Activated CD8-positive, alpha-beta T cell treated with anti-CD3 and anti-CD28 coated beads, Interleukin-2, amount 10 ng/mL, durations not matched to agents 7 days and 5 days (primary cell): Measurements from ENCODE around the gene MED26. TPM values are rescaled to one million over a fixed set of nuclear protein-coding genes. Genes with fewer than 3 reads are reported as not detected.

Source experiments
- ATAC-seq: fragments of 150-1000 bp; cut with Tn5 transposase; one replicate; pipeline ENCODE4 v1.10.0; 2021; ENCODE audit warnings: moderate library complexity
- CTCF ChIA-PET: fragments of 350-600 bp; sonication (Branson Sonifier 250); formaldehyde crosslinking; loops from one replicate; lab custom pipeline; 2021; ENCODE audit warnings: antibody characterized with exemption; lab: Charles Lee
- POLR2A ChIA-PET: fragments of 350-600 bp; sonication (Branson Sonifier 250); formaldehyde crosslinking; loops from one replicate; lab custom pipeline; 2021; ENCODE audit warnings: antibody characterized with exemption; lab: Charles Lee
- DNase-seq: peaks from one replicate; pipeline ENCODE4 v3.0.0-alpha.2; 2020
- H3K27ac Mint-ChIP-seq: one replicate; pipeline ENCODE4 v1.8.0; 2021; ENCODE audit warnings: mild to moderate bottlenecking, mixed read lengths
- H3K27me3 Mint-ChIP-seq: one replicate; pipeline ENCODE4 v1.8.0; 2021; ENCODE audit warnings: low read depth, mixed read lengths
- H3K36me3 Mint-ChIP-seq: one replicate; pipeline ENCODE4 v1.8.0; 2021; ENCODE audit warnings: low read depth, mixed read lengths
- H3K4me1 Mint-ChIP-seq: one replicate; pipeline ENCODE4 v1.8.0; 2021; ENCODE audit warnings: low read depth, mixed read lengths
- H3K4me3 Mint-ChIP-seq: one replicate; pipeline ENCODE4 v1.8.0; 2021; ENCODE audit warnings: mild to moderate bottlenecking, mixed read lengths
- H3K9me3 Mint-ChIP-seq: one replicate; pipeline ENCODE4 v1.8.0; 2022; ENCODE audit warnings: mixed read lengths; ENCODE audit not compliant: insufficient read depth
- total RNA-seq, 2 experiments: library from RNA; stranded (reverse); gene quantifications; one replicate each; pipeline ENCODE4 v1.2.3, GENCODE V29; 2021

MED26 gene
- total RNA-seq, 2 experiments from 2014 or later = 17.2 to 17.4 TPM

DNA sequence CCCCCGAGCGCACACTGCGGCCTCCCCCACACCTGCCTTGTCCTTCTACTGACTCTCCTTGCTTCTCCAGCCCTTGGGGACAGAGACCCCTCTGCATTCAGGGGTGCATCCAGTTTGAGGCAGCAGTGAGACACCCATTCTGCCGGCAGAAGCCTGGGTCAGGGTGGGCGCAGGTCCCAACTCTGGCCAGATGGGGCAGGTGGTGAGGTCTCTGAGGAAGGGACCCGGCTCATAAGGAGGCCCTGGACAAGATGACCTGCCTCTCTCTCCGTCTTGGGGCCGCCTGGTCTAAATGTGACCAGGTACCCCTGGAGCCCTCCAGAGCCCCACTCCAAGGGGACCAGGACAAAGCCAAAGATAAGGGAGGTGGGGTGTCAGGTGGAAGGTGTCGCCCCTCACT lies 91.9 kb downstream of the MED26 start:
- CTCF ChIA-PET = no interaction called here
- no peak for ATAC-seq
- peaks cover 59% of the 10 kb centered on the region for H3K36me3 Mint-ChIP-seq
- no peak for DNase-seq
- no peak overlapping the region for H3K27ac Mint-ChIP-seq
- no peaks in the 10 kb centered on the region for H3K9me3 Mint-ChIP-seq
- POLR2A ChIA-PET = no interaction called here
- H3K4me1 Mint-ChIP-seq = peaks cover 31% of the 10 kb centered on the region
- H3K4me3 Mint-ChIP-seq = no peak overlapping the region
- no peaks in the 10 kb centered on the region for H3K27me3 Mint-ChIP-seq

- no peaks in the 10 kb centered on the region for H3K9me3 Mint-ChIP-seq
- peaks cover 53% of the 10 kb centered on the region for H3K36me3 Mint-ChIP-seq
- peaks cover 24% of the 10 kb centered on the region for H3K4me1 Mint-ChIP-seq
- no peak for DNase-seq
- POLR2A ChIA-PET = interaction anchor here (0.6 kb wide), 2 partner anchors 31 to 45 kb away, joined by 3 to 4 read pairs; no protein-coding TSS in a partner anchor
- ATAC-seq = no peak
- H3K4me3 Mint-ChIP-seq = no peak overlapping the region
- no peak overlapping the region for H3K27ac Mint-ChIP-seq
- H3K27me3 Mint-ChIP-seq = no peaks in the 10 kb centered on the region
- CTCF ChIA-PET = no interaction called here
Measured at GRCh38 chr19:16535381-16535780, 92.6 kb downstream of the MED26 start.

DNA sequence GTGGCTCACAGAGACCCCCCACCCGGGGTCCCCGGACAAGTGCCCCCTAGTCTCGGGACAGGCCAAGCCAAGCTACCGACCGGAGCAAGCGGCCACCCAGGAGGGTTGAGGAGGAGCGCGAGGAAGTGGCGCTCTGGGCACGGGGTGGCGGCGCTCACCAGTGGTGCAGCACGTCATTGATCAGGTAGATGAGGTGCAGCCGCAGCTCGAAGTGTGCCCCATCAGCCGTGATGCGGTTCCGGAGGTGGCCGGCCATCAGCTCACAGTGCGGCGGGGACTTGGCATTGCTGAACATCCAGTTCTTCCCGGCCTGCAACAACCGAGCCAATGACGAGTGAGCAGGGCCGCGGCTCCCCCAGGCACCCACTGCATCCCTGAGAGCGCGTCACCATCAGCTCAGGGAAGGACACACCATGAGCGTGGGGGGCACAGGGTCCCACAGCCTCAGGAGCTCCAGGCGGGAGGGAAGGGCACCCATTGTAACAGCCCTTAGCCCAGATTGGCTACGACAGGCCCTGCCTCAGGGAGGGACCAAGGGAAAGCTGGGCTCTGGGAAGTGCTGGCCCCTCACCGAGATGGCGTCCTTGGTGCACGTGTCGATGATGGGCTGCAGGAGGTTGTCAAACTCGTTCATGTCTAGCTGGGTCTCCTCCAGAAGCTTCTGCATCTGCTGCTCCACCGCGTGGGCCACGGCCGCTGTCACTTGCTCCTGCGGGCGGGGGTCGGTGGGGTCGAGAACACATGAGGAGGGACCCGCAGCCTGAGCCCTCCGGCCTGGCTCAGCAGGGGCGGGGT lies 95.4 kb downstream of the MED26 start:
- Mint-ChIP-seq H3K36me3 (peaks cover 52% of the 10 kb centered on the region), H3K4me1 (peaks cover 5% of the 10 kb centered on the region), H3K4me3 (no peak overlapping the region), H3K27me3 (no peaks in the 10 kb centered on the region), H3K9me3 (no peaks in the 10 kb centered on the region), H3K27ac (no peak overlapping the region)
- ChIA-PET CTCF (no interaction called here), POLR2A (interaction anchor here (0.5 kb wide), 1 partner anchor 12 kb away, joined by 3 read pairs; no protein-coding TSS in a partner anchor)
- DNase-seq (no peak), ATAC-seq (no peak)

DNA sequence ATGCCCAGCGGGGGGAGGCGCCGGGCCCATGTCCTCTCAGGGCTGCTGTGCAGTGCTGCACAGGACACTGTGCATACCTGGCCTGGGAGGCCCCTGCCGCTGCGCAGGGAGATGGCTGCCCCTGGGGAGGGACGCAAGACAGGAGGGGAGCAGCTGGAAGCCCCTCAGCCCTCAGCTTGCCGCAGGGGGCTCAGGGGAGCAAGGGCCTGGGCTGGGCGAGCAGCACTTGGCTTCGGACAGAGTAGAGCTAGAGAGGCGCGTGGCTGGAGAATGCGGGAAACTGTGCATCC lies 96.7 kb downstream of the MED26 start:
- POLR2A ChIA-PET = no interaction called here
- ATAC-seq (no peak), DNase-seq (no peak)
- Mint-ChIP-seq H3K4me1 (no peaks in the 10 kb centered on the region), H3K4me3 (no peak overlapping the region), H3K27me3 (no peaks in the 10 kb centered on the region), H3K36me3 (peaks cover 48% of the 10 kb centered on the region), H3K27ac (no peak overlapping the region), H3K9me3 (no peaks in the 10 kb centered on the region)
- CTCF ChIA-PET = no interaction called here

DNA sequence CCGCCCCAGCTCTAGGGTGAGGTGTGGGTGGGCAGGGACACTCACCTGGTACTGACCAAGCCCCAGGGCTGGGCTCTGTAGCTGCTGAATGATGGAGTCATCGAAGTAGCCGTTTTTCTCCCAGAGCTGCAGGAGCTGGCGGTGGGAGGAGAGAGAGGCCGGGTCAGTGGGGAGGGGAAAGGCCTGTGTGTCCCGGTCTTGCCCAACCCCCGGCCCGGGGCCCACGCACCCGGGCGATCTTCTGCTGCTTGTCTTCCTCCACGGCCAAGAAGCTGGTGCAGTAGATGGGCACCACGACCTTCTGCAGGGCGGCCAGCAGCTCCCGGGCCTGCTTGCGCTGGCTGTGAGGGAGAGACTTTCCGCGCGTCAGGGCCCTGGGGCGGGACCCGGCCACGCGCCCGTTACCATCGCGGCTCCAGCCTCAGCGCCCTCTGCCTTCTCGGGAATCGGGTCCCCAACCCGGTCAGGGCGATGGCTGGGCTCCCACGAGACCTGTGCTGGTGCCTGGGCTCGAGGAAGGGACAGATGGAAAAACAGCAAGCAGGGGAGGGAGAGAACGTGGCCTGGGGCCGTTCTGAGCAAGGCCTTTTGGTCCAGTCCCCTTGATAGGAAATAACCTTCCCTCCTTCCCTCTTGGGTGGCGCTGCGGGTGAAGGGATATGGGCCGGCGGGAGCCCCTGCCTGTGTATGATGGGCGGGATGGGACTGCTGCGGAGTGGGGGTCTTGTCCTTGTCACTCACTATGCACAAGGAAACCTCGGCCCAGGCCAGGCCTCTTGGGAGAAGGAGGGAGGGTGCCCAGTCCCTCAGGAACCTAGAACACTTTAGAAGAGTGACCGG lies 97.2 kb downstream of the MED26 start:
- ChIA-PET POLR2A (no interaction called here), CTCF (no interaction called here)
- DNase-seq (no peak), ATAC-seq (no peak)
- Mint-ChIP-seq H3K4me3 (no peak overlapping the region), H3K9me3 (no peaks in the 10 kb centered on the region), H3K27me3 (no peaks in the 10 kb centered on the region), H3K4me1 (no peaks in the 10 kb centered on the region), H3K27ac (no peak overlapping the region), H3K36me3 (peaks cover 48% of the 10 kb centered on the region)

DNA sequence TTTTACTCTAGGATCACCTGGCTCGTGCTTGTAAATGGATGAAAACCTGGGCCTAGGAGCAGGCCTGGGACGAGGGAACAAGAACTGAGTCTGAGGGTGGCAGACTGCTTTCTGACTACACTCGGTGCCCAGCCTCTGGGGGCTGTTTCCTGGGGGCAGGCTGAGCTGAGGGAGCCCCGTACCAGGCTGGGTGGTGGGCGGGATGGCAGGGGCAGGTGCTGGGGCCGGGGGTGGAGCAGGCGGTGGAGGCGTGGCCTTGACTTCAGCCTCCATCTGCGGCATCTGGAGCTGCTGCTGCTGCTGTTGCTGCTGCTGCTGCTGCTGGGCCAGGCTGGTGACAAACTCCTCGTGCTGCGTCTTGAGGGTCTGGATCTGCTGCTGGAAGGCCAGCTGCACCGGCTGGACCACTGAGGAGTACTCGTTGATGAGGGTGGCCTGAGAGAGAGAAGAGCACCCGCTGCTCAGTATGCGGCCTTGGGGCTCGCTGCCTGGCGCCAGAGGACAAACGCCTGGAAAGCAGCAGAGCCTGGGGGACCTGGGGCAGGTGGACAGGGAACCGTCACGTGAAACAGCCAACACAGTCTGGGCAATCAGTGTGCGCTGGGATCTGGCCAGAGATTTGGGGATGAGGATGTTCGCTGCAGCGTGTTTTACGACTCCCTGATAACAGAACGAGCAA lies 98.4 kb downstream of the MED26 start:
- Mint-ChIP-seq H3K27me3 (no peaks in the 10 kb centered on the region), H3K4me3 (no peak overlapping the region), H3K36me3 (peaks cover 51% of the 10 kb centered on the region), H3K9me3 (no peaks in the 10 kb centered on the region), H3K4me1 (no peaks in the 10 kb centered on the region), H3K27ac (no peak overlapping the region)
- DNase-seq (no peak), ATAC-seq (no peak)
- CTCF ChIA-PET = no interaction called here
- POLR2A ChIA-PET = interaction anchor here (0.7 kb wide), 1 partner anchor 53 kb away, joined by 4 read pairs; no protein-coding TSS in a partner anchor

GRCh38 chr19:16527971-16528521 lies 100.0 kb downstream of the MED26 start:
- no peak overlapping the region for H3K4me3 Mint-ChIP-seq
- POLR2A ChIA-PET = interaction anchor here (0.6 kb wide), 1 partner anchor 877 kb away, joined by 9 read pairs; the partner anchor contains the start of gene BST2
- H3K27ac Mint-ChIP-seq = peak overlapping the region; percentile 7
- H3K9me3 Mint-ChIP-seq = no peaks in the 10 kb centered on the region
- H3K36me3 Mint-ChIP-seq = peaks cover 56% of the 10 kb centered on the region
- ATAC-seq (no peak), DNase-seq (peak; percentile 55)
- no peaks in the 10 kb centered on the region for H3K27me3 Mint-ChIP-seq
- no peaks in the 10 kb centered on the region for H3K4me1 Mint-ChIP-seq
- CTCF ChIA-PET = interaction anchor here (1.3 to 1.9 kb wide), 2 partner anchors 12 to 56 kb away, joined by 3 to 5 read pairs; no protein-coding TSS in a partner anchor

GRCh38 chr19:16527334-16527935 lies 100.6 kb downstream of the MED26 start:
- CTCF ChIA-PET = interaction anchor here (1.3 to 1.9 kb wide), 2 partner anchors 12 to 57 kb away, joined by 3 to 5 read pairs; no protein-coding TSS in a partner anchor
- no peaks in the 10 kb centered on the region for H3K27me3 Mint-ChIP-seq
- H3K27ac Mint-ChIP-seq = no peak overlapping the region
- ATAC-seq (no peak), DNase-seq (no peak)
- no peak overlapping the region for H3K4me3 Mint-ChIP-seq
- no peaks in the 10 kb centered on the region for H3K4me1 Mint-ChIP-seq
- H3K36me3 Mint-ChIP-seq = peaks cover 61% of the 10 kb centered on the region
- POLR2A ChIA-PET = interaction anchor here (0.6 kb wide), 1 partner anchor 878 kb away, joined by 9 read pairs; the partner anchor contains the start of gene BST2
- H3K9me3 Mint-ChIP-seq = no peaks in the 10 kb centered on the region

- Mint-ChIP-seq H3K4me3 (no peak overlapping the region), H3K27me3 (no peaks in the 10 kb centered on the region), H3K9me3 (no peaks in the 10 kb centered on the region), H3K27ac (no peak overlapping the region), H3K4me1 (no peaks in the 10 kb centered on the region), H3K36me3 (peaks cover 57% of the 10 kb centered on the region)
- DNase-seq (no peak), ATAC-seq (no peak)
- CTCF ChIA-PET = interaction anchor here (1.9 kb wide), 1 partner anchor 10 kb away, joined by 5 read pairs; no protein-coding TSS in a partner anchor
- POLR2A ChIA-PET = no interaction called here
Measured at GRCh38 chr19:16525751-16526481, 102.1 kb downstream of the MED26 start.

GRCh38 chr19:16524991-16525734 lies 102.8 kb downstream of the MED26 start:
- CTCF ChIA-PET = no interaction called here
- Mint-ChIP-seq H3K4me3 (no peak overlapping the region), H3K27me3 (no peaks in the 10 kb centered on the region), H3K36me3 (peaks cover 63% of the 10 kb centered on the region), H3K27ac (no peak overlapping the region), H3K9me3 (no peaks in the 10 kb centered on the region), H3K4me1 (no peaks in the 10 kb centered on the region)
- DNase-seq (no peak), ATAC-seq (no peak)
- POLR2A ChIA-PET = no interaction called here
